GM12891 (cell line): ENCODE results near the gene KIRREL2.

Source experiments
- POLR2A ChIP-seq: IDR thresholded peaks from 2 replicates; pipeline ENCODE4 v1.6.1; 2011; ENCODE audit warnings: low read depth, low read length, control low read depth
- POLR2AphosphoS5 ChIP-seq: IDR thresholded peaks from 2 replicates; pipeline ENCODE4 v1.6.1; 2011; ENCODE audit warnings: low read depth, low read length, control low read depth
- POU2F2 ChIP-seq: IDR thresholded peaks from 2 replicates; pipeline ENCODE4 v1.6.1; 2011; ENCODE audit warnings: low read depth, mild to moderate bottlenecking, control low read depth, low read length, moderate library complexity
- SPI1 ChIP-seq: IDR thresholded peaks from 2 replicates; pipeline ENCODE4 v1.6.1; 2011; ENCODE audit warnings: low read depth, low read length, control low read depth

- TF ChIP-seq POLR2AphosphoS5: no peak
- TF ChIP-seq POLR2A: no peak
- TF ChIP-seq POU2F2: no peak
- TF ChIP-seq SPI1: no peak
Measured at GRCh38 chr19:35871611-35872010, 14.9 kb downstream of the KIRREL2 start.
